Transverse colon (tissue), 4 donors: ENCODE measurements around the gene IL36B.

Experiments used
- CTCF ChIP-seq, 5 experiments: fragments of 200-600 bp in 3 of 5; fragments of 450-650 bp in 2 of 5; sonication (generic) in 3 of 5; IDR thresholded peaks; 1 replicate in 2 of 5; 2 replicates in 3 of 5; pipeline ENCODE4 v1.5.1; 2016 to 2017; ENCODE audit warnings: antibody characterized with exemption in 5 of 5, inconsistent platforms in 3 of 5, mild to moderate bottlenecking in 2 of 5, moderate library complexity in 1 of 5
- POLR2AphosphoS5 ChIP-seq, 3 donors: sonication (generic); formaldehyde crosslinking; IDR thresholded peaks; one replicate each; pipeline ENCODE4 v1.6.1; 2016; ENCODE audit warnings: antibody characterized with exemption in 3 of 3

- no peak for TF ChIP-seq POLR2AphosphoS5 (IDR thresholded peaks at IDR 0.05)
- TF ChIP-seq CTCF (IDR thresholded peaks at IDR 0.05), result no peak
Observed at GRCh38 chr2:113076954-113077669, 24.4 kb upstream of the IL36B start.
